ENCODE results near the gene C2orf80. TPM values are rescaled to one million over a fixed set of nuclear protein-coding genes. Genes with fewer than 3 reads are reported as not detected.
"Not testable (repeated sequence)": the region's sequence is repeated elsewhere in the genome, so short reads cannot be mapped to it uniquely, and the experiment has no call there.

C2orf80 gene
- total RNA-seq, 1 experiment from 2014 or later: not detected

DNA sequence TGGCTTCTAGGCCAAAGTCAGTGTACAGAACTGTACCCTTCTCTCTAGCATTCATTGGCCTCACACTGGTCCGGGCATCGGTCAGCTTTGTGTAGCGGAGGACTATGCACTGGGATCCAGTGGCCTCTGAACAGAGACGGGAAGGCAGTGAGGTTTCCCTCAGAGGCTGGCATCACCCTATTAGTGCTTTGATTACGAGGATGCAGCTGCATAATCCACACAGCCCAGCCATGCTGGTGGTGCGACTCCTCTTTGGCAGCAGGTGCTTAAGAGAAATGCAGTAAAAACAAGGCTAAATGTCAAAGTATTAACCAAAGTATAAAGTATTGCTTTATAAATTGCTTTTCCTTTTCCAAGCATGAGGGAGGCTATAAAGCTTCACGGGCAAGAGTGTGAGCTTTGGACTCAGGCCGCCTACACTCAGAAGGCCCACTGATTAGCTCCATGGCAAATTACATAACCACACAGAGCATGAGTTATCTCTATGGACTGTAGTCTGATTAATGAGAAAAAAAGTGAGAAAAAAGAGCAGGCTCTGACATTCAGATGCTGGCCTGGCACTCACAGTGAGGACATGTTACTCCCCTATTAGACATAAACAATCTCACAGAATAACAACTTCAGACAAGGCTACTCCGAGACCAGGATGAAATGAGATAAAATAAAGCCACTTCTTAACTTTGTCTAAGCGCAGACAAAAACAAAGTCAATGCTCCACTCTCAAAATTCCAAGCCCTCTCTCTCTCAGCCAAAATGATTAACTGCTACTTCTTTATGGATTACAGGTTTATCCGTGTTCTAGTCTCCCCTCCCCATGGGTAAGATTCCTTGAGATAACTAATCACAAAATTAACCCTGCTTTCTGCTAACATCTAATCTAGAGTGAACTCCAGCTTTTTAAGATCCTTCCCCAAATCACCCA, 53.8 kb downstream of the C2orf80 start:
- DNase-seq (ENCODE audit: low read depth): no peak

DNA sequence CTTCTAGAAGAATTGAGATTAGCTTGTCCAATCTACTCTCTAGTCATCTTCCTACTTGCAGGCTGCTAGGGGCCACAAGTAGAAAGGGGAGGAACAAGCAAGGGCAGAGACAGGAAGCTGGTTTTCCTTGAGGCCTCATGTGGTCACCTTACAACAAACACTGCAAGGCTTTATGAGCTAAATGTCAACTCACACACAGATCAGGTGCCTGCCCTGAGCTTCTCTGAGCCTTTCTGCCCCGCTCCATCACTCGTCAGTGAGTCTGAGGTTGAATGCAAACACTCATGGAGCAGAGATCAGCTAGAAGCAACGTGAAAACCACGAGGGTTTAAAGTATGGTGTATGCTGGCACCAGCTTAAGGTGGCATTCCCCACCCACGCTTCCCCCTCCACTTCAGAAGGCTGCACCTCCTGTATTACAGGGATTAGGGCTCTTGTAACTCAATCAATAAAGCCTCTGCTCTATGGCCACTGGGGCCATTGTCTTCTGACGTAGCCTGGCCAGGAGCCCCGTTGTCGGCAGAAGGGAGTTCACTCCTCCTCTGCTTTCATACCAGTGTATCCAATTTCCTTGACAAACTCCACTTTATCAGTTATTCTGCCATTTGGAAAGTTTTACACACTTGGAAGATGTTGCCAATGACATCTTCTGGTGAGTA, 54.8 kb downstream of the C2orf80 start:
- DNase-seq (ENCODE audit: low read depth): no peak

DNA sequence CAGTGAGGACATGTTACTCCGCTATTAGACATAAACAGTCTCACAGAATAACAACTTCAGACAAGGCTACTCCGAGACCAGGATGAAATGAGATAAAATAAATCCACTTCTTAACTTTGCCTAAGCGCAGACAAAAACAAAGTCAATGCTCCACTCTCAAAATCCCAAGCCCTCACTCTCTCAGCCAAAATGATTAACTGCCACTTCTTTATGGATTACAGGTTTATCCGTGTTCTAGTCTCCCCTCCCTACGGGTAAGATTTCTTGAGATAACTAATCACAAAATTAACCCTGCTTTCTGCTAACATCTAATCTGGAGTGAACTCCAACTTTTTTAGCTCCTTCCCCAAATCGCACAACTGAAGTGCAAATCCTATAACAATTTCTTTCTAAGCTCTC, 59.1 kb downstream of the C2orf80 start:
- DNase-seq (ENCODE audit: low read depth): no peak

DNA sequence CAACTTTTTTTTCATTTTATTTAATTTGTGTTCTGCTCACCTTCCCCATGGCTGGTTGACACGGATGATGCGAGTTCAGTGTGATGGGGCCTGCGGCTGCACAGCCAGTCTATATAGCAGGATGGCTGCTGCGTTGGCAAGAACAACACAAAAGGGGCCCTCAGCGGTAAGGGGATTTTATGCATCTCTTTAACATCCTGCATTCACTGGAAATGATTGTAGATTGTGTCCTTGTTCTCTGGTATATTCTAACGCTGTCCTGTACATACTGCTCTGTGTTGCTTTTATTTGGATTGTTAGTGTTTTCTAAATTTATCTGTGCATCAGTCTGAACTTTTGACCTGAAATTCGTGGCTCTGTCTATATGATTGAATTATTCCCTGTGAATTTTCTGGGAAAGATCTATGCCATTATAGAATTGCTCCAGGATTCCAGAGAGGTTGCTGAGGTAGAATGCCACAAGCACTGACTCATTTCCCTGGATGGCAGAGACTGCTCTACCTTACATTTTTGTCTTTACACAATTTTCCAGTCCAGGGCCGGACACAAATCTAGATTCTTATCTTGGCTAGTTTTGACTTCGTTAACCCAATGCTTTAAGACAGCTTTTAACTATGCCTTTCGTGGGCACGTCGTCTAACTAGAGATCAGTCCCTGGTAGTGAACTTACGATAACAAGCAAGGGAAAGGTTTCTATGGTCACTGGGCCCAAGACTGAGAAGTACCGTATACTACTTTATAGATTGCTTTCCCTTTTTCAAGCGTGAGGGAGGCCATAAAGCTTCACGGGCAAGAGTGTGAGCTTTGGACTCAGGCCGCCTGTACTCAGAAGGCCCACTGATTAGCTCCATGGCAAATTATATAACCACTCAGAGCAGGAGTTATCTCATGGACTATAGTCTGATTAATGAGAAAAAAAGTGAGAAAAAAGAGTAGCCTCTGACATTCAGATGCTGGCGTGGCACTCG, 59.8 kb downstream of the C2orf80 start, which contains the start of gene CRYGC:
TSS of gene CRYGC (minus strand) at position 85 of the 968 bp plus-strand sequence. CDS start at position 49, 36 bp downstream.
- DNase-seq (ENCODE audit: low read depth): peak; percentile 11

DNA sequence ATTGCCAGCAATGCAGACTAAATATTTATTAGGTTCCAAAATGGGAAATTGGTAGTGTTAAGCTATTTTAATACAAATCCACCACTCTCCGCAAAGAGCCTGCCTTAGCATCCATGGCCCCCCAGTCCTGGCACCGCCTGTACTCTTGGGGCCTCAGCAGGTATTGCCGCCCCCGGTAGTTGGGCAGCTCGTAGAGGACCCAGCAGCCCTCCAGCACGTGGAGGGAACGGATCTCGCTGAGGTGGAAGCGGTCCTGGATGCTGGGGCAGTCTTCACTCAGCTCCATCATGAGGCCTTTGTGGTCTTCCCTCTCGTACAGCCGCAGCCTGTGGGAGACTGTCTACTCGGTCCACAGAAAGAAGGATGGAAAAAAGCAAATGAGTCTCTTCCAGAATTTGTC, 61.7 kb downstream of the C2orf80 start:
- DNase-seq (ENCODE audit: low read depth): no peak

DNA sequence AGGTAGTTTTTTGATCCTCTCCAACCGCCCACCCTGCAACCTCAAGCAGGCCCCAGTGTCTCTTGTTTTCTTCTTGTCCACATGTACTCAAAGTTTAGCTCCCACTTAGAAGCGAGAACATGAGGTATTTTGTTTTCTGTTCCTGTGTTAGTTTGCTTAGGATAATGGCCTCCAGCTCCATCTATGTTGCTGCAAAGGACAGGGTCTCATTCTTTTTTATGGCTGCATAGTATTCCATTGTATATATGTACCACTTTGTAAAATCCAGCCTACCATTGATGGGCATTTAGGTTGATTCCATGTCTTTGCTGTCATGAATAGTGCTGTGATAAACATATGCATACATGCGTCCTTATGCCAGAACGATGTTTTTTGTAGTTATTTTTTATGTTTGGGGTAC, 62.7 kb downstream of the C2orf80 start:
- DNase-seq (ENCODE audit: low read depth): no peak

DNA sequence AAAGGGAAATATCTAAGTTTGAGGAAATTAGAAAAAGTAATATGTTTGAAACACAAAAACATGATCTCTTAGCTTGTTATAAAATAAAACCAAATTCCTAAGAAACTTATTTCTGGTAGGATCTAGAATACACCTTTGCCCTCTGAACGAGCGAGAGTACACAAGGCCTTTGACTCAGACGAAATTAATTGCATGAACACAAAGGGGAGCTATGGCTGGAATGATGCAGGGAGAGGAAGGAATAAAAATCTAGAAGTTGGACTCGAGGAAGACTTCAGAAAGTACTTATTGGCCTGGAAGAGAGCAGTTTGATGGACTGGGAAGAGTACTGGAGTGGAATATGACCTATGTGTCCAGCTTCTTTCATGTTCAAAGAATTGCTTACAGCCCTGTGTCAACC, 64.6 kb downstream of the C2orf80 start:
- DNase-seq (ENCODE audit: low read depth): no peak

DNA sequence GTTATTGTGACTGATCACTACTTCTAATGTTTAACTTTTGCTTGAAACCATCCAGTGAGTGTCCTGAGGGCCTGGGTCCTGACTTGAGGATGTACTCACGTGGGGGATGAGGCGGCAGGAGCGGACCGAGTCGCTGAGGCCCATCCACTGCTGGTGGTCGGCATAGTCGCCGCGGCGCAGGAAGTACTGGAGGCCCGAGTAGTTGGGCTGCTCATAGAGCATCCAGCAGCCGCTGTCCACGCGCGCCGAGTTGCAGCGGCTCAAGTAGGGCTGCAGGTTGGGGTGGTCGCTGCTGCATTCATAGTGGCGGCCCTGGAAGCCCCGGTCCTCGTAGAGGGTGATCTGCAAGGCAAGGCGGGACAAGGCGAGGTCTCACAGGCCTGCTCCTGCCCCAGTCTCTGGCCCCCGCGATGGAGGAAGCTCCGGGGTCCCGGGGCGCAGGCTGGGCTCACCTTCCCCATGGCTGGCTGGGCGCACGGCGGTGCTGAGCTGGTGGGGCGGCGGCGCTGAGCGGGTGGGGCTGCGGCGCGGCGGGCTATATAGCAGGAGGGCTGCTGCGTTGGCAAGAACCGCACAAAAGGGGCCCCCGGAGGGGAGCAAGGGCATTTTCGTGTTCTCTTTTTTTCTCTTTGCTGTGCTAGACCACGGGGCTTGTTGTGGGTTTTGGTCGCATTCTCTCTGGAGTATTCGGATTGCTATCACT, 65.7 kb downstream of the C2orf80 start, which contains the start of gene CRYGD:
TSS of gene CRYGD (minus strand) at position 512 of the 703 bp plus-strand sequence. CDS start at position 461, 51 bp downstream.
- not testable (repeated sequence) for DNase-seq (ENCODE audit: low read depth)

DNA sequence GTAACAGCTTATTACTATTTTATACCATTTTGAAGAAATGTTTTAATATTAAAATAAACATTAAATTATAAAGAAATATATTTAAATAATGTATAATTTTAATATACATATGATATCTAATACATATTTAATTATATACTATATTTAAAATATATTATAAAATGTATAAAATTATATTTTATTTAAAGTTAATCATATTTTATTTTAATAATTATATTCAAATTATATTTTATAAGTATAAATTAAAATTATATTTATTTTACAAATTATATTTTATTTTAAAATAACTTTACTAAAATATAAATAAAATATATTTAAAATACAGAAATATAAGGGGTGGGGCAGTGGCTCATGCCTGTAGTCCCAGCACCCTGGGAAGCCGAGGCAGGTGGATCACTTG, 67.6 kb downstream of the C2orf80 start:
- no peak for DNase-seq (ENCODE audit: low read depth)

DNA sequence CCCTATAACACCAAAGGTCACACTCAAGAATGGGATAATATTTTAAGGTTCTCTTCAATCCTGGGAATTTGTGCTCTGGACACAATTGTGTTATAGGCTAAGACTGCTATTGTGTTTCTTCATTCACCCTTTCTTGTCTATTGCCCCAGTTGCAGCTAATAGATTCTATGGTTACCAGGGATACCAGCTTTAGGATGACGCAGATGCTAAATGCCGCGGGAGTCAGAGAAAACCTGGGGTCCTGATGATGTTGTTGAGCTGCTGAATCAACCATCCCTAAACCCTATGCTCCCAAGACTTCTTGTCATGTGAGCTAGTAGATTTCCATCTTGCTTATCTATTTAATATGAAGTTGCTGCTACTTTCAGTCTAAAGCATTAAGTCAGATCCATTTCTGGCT, 70.9 kb downstream of the C2orf80 start:
- DNase-seq (ENCODE audit: low read depth): no peak

DNA sequence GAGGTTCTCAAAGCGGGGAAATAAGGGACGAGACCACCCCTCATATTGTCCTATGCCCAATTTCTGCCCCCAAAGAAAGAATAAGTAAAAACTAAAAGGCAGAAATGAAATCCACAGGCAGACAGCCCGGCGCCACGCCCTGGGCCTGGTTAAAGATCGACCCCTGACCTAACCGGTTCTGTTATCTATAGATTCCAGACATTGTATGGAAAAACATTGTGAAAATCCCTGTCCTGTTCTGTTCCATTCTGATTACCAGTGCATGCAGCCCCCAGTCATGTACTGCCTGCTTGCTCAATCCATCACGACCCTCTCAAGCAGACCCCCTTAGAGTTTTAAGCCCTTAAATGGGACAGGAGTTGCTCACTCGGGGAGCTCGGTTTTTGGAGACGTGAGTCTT, 72.4 kb downstream of the C2orf80 start:
- not testable (repeated sequence) for DNase-seq (ENCODE audit: low read depth)

Other genes starting within 250 kb of the C2orf80 start
- gene PLEKHM3, start 164.5 kb downstream of the C2orf80 start, total RNA-seq (2014; rRNA removed; shearing (Covaris generic)): 6.7 and 6.8 TPM in 2 replicates
- not detected in 2 replicates for gene CRYGD, start 65.5 kb downstream of the C2orf80 start, total RNA-seq (2014; rRNA removed; shearing (Covaris generic))
- not detected in 2 replicates for gene CRYGC, start 60.2 kb downstream of the C2orf80 start, total RNA-seq (2014; rRNA removed; shearing (Covaris generic))
- gene CRYGB, start 43.9 kb downstream of the C2orf80 start, total RNA-seq (2014; rRNA removed; shearing (Covaris generic)): not detected in 2 replicates
- gene CRYGA, start 26.4 kb downstream of the C2orf80 start, total RNA-seq (2014; rRNA removed; shearing (Covaris generic)): not detected in 2 replicates
- 137 and 150 TPM in 2 replicates for gene IDH1, start 65.0 kb upstream of the C2orf80 start, total RNA-seq (2014; rRNA removed; shearing (Covaris generic))
- 23.1 and 23.8 TPM in 2 replicates for gene PIKFYVE, start 76.2 kb upstream of the C2orf80 start, total RNA-seq (2014; rRNA removed; shearing (Covaris generic))
- gene PTH2R, start 216.8 kb upstream of the C2orf80 start, total RNA-seq (2014; rRNA removed; shearing (Covaris generic)): not detected in 2 replicates